ENCODE results near the gene FOXC1. TPM values are rescaled to one million over a fixed set of nuclear protein-coding genes. Genes with fewer than 3 reads are reported as not detected.

The FOXC1 gene
- total RNA-seq, 1 experiment from 2014 or later, result 16.7 TPM

DNA sequence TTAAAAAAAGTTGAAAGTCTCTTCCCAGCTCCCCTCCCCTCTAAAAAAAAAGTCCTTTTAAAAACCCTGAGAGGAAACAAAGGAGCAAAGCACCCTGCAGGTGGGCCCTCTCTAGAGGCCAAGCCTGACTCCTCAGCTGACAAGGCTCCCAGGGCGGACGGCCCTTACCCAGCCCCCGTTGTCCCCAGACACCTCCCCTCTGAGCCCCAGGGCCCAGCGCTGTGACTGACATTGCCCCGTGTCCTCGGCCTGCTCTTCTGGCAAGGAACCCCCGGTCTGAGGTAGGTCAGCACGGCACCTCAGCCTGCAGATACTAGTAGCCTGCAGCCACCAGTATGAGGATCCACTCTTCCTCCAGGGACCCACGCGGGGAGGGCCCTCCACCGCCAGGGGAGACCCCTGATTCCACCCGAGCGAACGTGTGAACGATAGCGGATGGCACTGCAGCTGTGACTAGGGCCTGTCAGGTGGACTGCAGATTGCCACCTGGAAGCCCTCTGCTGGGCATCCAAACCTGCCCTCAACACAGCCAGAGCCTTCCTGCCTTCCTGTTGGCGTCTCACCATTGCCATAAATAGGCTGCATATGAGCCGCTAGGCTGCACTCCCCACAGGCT, 34.2 kb downstream of the FOXC1 start:
- CTCF ChIA-PET, result no interaction called here
- no peak for DNase-seq (ENCODE audit: unreplicated experiment)
- no peaks in the 10 kb centered on the region for H3K27me3 Mint-ChIP-seq (ENCODE audit: insufficient read depth, unreplicated experiment)
- H3K4me1 Mint-ChIP-seq (ENCODE audit: insufficient read depth, unreplicated experiment), result peaks cover 18% of the 10 kb centered on the region
- no peaks in the 10 kb centered on the region for H3K9me3 Mint-ChIP-seq (ENCODE audit: unreplicated experiment)
- POLR2A ChIA-PET, result no interaction called here
- TF ChIP-seq, protein P1, sequence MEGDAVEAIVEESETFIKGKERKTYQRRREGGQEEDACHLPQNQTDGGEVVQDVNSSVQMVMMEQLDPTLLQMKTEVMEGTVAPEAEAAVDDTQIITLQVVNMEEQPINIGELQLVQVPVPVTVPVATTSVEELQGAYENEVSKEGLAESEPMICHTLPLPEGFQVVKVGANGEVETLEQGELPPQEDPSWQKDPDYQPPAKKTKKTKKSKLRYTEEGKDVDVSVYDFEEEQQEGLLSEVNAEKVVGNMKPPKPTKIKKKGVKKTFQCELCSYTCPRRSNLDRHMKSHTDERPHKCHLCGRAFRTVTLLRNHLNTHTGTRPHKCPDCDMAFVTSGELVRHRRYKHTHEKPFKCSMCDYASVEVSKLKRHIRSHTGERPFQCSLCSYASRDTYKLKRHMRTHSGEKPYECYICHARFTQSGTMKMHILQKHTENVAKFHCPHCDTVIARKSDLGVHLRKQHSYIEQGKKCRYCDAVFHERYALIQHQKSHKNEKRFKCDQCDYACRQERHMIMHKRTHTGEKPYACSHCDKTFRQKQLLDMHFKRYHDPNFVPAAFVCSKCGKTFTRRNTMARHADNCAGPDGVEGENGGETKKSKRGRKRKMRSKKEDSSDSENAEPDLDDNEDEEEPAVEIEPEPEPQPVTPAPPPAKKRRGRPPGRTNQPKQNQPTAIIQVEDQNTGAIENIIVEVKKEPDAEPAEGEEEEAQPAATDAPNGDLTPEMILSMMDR (IDR thresholded peaks at IDR 0.05; ENCODE audit: unreplicated experiment), result no peak
- no peak overlapping the region for H3K27ac Mint-ChIP-seq (ENCODE audit: low read depth, unreplicated experiment)
- BruUV-seq (replicated peaks), result no TSS peak
- peaks cover 13% of the 10 kb centered on the region for H3K36me3 Mint-ChIP-seq (ENCODE audit: insufficient read depth, unreplicated experiment)
- no peak overlapping the region for H3K4me3 Mint-ChIP-seq (ENCODE audit: unreplicated experiment)
- intact Hi-C loops (cut with micrococcal nuclease), result no loop called here

DNA sequence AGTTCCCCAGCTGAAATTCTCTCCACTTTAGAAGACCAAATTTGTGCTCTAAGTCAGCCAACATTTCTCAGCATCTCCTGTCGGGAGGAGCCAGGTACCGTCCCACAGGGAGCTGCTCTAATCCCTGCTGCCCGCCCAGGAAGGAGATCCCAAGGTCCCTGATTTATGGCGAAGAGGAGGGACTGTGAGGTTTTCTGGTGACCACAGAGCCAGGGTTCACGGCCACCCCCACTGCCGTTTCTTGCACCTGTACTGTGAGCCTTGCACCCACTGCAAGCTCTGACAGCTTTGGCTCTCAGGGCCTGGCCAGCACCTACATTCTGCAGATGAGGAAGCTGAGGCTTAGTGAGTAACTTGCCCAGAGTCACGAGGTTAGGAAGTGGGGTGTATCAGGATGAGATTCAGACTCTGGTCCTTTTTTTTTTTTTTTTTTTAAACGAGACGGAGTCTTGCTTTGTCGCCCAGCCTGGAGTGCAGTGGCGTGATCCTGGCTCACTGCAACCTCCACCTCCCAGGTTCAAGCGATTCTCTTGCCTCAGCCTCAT, 34.9 kb downstream of the FOXC1 start:
- intact Hi-C loops (cut with micrococcal nuclease), result no loop called here
- CTCF ChIA-PET, result no interaction called here

DNA sequence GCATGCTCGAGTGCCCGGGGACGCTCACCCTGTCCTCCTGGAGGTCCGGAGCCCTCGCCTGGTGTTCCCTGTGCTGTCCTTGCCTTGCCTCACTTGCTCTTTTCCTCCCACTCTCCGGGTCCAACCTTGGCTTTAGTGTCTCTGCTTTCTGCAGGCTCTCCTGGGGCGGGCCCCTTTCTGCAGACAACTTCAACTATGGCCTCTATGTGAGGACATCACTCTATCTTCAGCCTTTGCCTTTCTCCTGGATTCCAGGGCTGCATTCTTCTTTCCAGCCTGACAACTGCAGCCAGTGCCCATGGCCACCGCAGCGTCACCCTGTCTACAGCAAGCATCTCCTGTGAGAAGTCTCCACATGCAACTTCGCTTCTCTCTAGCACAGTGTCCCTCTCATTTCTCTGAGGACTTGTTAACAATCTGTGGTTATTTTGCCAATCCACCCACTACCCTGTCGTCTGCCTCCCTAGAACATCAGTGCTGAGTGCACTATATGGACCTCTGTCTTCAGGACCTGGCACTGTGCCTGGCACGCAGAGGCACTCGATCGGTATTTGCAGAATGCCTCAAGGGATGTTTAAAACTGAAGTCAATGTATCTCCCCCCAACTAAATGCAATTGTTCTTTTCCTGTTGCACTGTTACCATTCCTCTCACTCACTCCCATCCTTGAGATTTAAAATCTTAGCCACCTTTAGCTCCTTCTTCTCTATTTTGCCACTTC, 35.9 kb downstream of the FOXC1 start:
- Mint-ChIP-seq H3K36me3 (ENCODE audit: insufficient read depth, unreplicated experiment) (peaks cover 13% of the 10 kb centered on the region), H3K27ac (ENCODE audit: low read depth, unreplicated experiment) (no peak overlapping the region), H3K9me3 (ENCODE audit: unreplicated experiment) (no peaks in the 10 kb centered on the region), H3K4me3 (ENCODE audit: unreplicated experiment) (no peak overlapping the region), H3K4me1 (ENCODE audit: insufficient read depth, unreplicated experiment) (peaks cover 18% of the 10 kb centered on the region), H3K27me3 (ENCODE audit: insufficient read depth, unreplicated experiment) (no peaks in the 10 kb centered on the region)
- DNase-seq (ENCODE audit: unreplicated experiment), result no peak
- BruUV-seq (replicated peaks), result no TSS peak
- TF ChIP-seq, protein P1 (IDR thresholded peaks at IDR 0.05; ENCODE audit: unreplicated experiment), result no peak
- intact Hi-C loops (cut with micrococcal nuclease), result no loop called here
- CTCF ChIA-PET, result no interaction called here
- POLR2A ChIA-PET, result no interaction called here

More for the DNA sequence above, 34.9 kb downstream of the FOXC1 start:
- no TSS peak for BruUV-seq (replicated peaks)
- Mint-ChIP-seq H3K4me1 (ENCODE audit: insufficient read depth, unreplicated experiment) (peaks cover 18% of the 10 kb centered on the region), H3K9me3 (ENCODE audit: unreplicated experiment) (no peaks in the 10 kb centered on the region), H3K27ac (ENCODE audit: low read depth, unreplicated experiment) (no peak overlapping the region), H3K27me3 (ENCODE audit: insufficient read depth, unreplicated experiment) (no peaks in the 10 kb centered on the region), H3K4me3 (ENCODE audit: unreplicated experiment) (no peak overlapping the region), H3K36me3 (ENCODE audit: insufficient read depth, unreplicated experiment) (peaks cover 13% of the 10 kb centered on the region)
- TF ChIP-seq, protein P1 (IDR thresholded peaks at IDR 0.05; ENCODE audit: unreplicated experiment), result no peak
- no peak for DNase-seq (ENCODE audit: unreplicated experiment)
- POLR2A ChIA-PET, result interaction anchor here (0.6 kb wide), 1 partner anchor 915 kb away, joined by 3 read pairs; no protein-coding TSS in a partner anchor

DNA sequence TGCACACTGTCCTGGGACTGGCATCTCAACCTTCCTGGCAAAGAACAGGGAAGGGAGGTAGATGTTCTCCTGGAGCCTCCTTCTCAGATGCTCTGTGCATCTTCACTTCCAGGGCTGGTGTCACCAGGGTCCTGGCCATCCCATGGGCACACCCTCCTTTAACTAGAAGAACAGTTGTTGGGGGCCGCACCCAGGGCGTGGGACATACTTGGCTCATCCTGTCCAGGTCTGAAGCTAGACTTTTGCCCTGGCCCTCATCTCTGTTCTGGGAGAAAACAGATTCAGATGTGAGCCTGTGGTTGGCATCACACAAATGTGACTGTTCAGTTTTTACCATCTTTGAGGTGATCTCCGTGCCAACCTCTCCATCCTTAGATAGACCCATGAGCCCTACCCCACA, 41.6 kb downstream of the FOXC1 start:
- TF ChIP-seq, protein P1 (IDR thresholded peaks at IDR 0.05; ENCODE audit: unreplicated experiment), result no peak
- ChIA-PET CTCF (interaction anchor here (1.0 kb wide), 1 partner anchor 23 kb away, joined by 3 read pairs; no protein-coding TSS in a partner anchor), POLR2A (no interaction called here)
- intact Hi-C loops (cut with micrococcal nuclease), result no loop called here
- no peak for DNase-seq (ENCODE audit: unreplicated experiment)
- no TSS peak for BruUV-seq (replicated peaks)
- Mint-ChIP-seq H3K4me3 (ENCODE audit: unreplicated experiment) (no peak overlapping the region), H3K27me3 (ENCODE audit: insufficient read depth, unreplicated experiment) (no peaks in the 10 kb centered on the region), H3K27ac (ENCODE audit: low read depth, unreplicated experiment) (no peak overlapping the region), H3K4me1 (ENCODE audit: insufficient read depth, unreplicated experiment) (no peaks in the 10 kb centered on the region), H3K9me3 (ENCODE audit: unreplicated experiment) (no peaks in the 10 kb centered on the region), H3K36me3 (ENCODE audit: insufficient read depth, unreplicated experiment) (no peaks in the 10 kb centered on the region)
